GM23338 (cell line): ENCODE data around the gene ENTPD1. TPM values are rescaled to one million over a fixed set of nuclear protein-coding genes. Genes with fewer than 3 reads are reported as not detected.

Source experiments
- ATAC-seq: fragments of 200-7000 bp; cut with Tn5 transposase; 3 replicates; pipeline ENCODE4 v1.9.1; 2020
- DNase-seq: peaks from one replicate; pipeline ENCODE4 v3.0.0-alpha.2; 2015; ENCODE audit warnings: low spot score
- H2AFZ ChIP-seq: fragments of 200-600 bp; sonication (generic); 2 replicates; pipeline ENCODE4 v1.8.0; 2016; ENCODE audit warnings: antibody characterized with exemption, mild to moderate bottlenecking, moderate library complexity
- H3F3A ChIP-seq: fragments of 200-600 bp; sonication (generic); replicated peaks from 2 replicates; pipeline ENCODE4 v1.8.0; 2017; ENCODE audit warnings: antibody characterized with exemption, mixed run types, low read depth
- H3K27ac ChIP-seq: fragments of 200-600 bp; sonication (generic); 2 replicates; pipeline ENCODE4 v1.6.1; 2016; ENCODE audit warnings: low read depth
- H3K27me3 ChIP-seq: fragments of 200-600 bp; sonication (generic); 2 replicates; pipeline ENCODE4 v1.8.0; 2016; ENCODE audit warnings: mild to moderate bottlenecking, mixed run types, moderate library complexity; ENCODE audit not compliant: insufficient read depth
- H3K36me3 ChIP-seq: fragments of 200-600 bp; sonication (generic); 2 replicates; pipeline ENCODE4 v1.8.0; 2016; ENCODE audit warnings: mild to moderate bottlenecking; ENCODE audit not compliant: insufficient read depth
- H3K4me1 ChIP-seq: fragments of 200-600 bp; sonication (generic); 2 replicates; pipeline ENCODE4 v1.8.0; 2016; ENCODE audit warnings: mild to moderate bottlenecking, moderate library complexity; ENCODE audit not compliant: insufficient read depth
- H3K4me2 ChIP-seq: fragments of 200-600 bp; sonication (generic); 2 replicates; pipeline ENCODE4 v1.7.1; 2017; ENCODE audit warnings: mixed run types
- H3K4me3 ChIP-seq: fragments of 200-600 bp; sonication (generic); 2 replicates; pipeline ENCODE4 v1.6.1; 2016; ENCODE audit warnings: mixed run types
- H3K79me2 ChIP-seq: fragments of 200-600 bp; sonication (generic); replicated peaks from 2 replicates; pipeline ENCODE4 v1.8.0; 2017; ENCODE audit warnings: mild to moderate bottlenecking; ENCODE audit not compliant: insufficient read depth
- H3K9me2 ChIP-seq: fragments of 200-600 bp; sonication (generic); 2 replicates; pipeline ENCODE4 v1.8.0; 2017; ENCODE audit not compliant: insufficient read depth
- H4K20me1 ChIP-seq: fragments of 200-600 bp; sonication (generic); replicated peaks from 2 replicates; pipeline ENCODE4 v1.8.0; 2017; ENCODE audit warnings: mild to moderate bottlenecking; ENCODE audit not compliant: insufficient read depth
- H3K27ac Mint-ChIP-seq: 2 replicates; pipeline ENCODE4 v1.8.0; 2020; ENCODE audit warnings: inconsistent platforms, mild to moderate bottlenecking, moderate library complexity, mixed read lengths
- H3K27me3 Mint-ChIP-seq: 3 replicates; pipeline ENCODE4 v1.8.0; 2022; ENCODE audit warnings: low read depth, mild to moderate bottlenecking, moderate library complexity, mixed read lengths, inconsistent platforms; ENCODE audit not compliant: insufficient read depth, poor library complexity
- H3K36me3 Mint-ChIP-seq: 3 replicates; pipeline ENCODE4 v1.8.0; 2021; ENCODE audit warnings: low read depth, mild to moderate bottlenecking, inconsistent platforms, moderate library complexity, mixed read lengths
- H3K4me1 Mint-ChIP-seq: 3 replicates; pipeline ENCODE4 v1.8.0; 2020; ENCODE audit warnings: mild to moderate bottlenecking, inconsistent platforms, mixed read lengths
- H3K4me3 Mint-ChIP-seq: 3 replicates; pipeline ENCODE4 v1.8.0; 2021; ENCODE audit warnings: moderate library complexity, mild to moderate bottlenecking, inconsistent platforms, mixed read lengths
- H3K9me3 Mint-ChIP-seq: 3 replicates; pipeline ENCODE4 v1.8.0; 2020; ENCODE audit warnings: moderate library complexity, mild to moderate bottlenecking, inconsistent platforms, mixed read lengths
- CREB1 ChIP-seq: fragments of 250-450 bp; sonication (Bioruptor Pico); IDR thresholded peaks from 2 replicates; pipeline ENCODE4 v1.5.0; 2020; ENCODE audit warnings: low read depth, mild to moderate bottlenecking, moderate library complexity
- CTCF ChIP-seq, 2 experiments: fragments of 200-600 bp in 1 of 2; sonication (generic) in 1 of 2; conservative IDR thresholded peaks; 2 replicates each; pipeline versions ENCODE4 v1.5.1 to v1.6.1; 2016 to 2017; ENCODE audit warnings: antibody characterized with exemption in 2 of 2, low read depth in 2 of 2, mild to moderate bottlenecking in 2 of 2, moderate library complexity in 1 of 2
- ETS1 ChIP-seq: IDR thresholded peaks from 2 replicates; pipeline ENCODE4 v1.6.1; 2016; ENCODE audit warnings: antibody characterized with exemption
- EZH2 ChIP-seq: fragments of 200-600 bp; sonication (generic); IDR thresholded peaks from one replicate; pipeline ENCODE4 v1.8.0; 2017; ENCODE audit warnings: antibody characterized with exemption, mild to moderate bottlenecking, low read depth; ENCODE audit not compliant: unreplicated experiment
- EZH2phosphoT487 ChIP-seq: fragments of 200-600 bp; sonication (generic); IDR thresholded peaks from one replicate; pipeline ENCODE4 v1.8.1; 2018; ENCODE audit warnings: antibody characterized with exemption; ENCODE audit not compliant: unreplicated experiment
- JUNB ChIP-seq: IDR thresholded peaks from one replicate; pipeline ENCODE4 v1.6.1; 2016; ENCODE audit warnings: antibody characterized with exemption; ENCODE audit not compliant: unreplicated experiment
- NANOG ChIP-seq: IDR thresholded peaks from 2 replicates; pipeline ENCODE4 v1.6.1; 2016; ENCODE audit warnings: antibody characterized with exemption, borderline replicate concordance
- POLR2AphosphoS5 ChIP-seq: IDR thresholded peaks from 2 replicates; pipeline ENCODE4 v1.6.1; 2016; ENCODE audit warnings: antibody characterized with exemption, low read depth
- REST ChIP-seq: IDR thresholded peaks from one replicate; pipeline ENCODE4 v1.6.1; 2018; ENCODE audit warnings: antibody characterized with exemption; ENCODE audit not compliant: unreplicated experiment
- STAT1 ChIP-seq: IDR thresholded peaks from one replicate; pipeline ENCODE4 v1.6.1; 2016; ENCODE audit warnings: antibody characterized with exemption; ENCODE audit not compliant: unreplicated experiment
- ZNF114 ChIP-seq: fragments of 250-450 bp; sonication (Bioruptor Pico); IDR thresholded peaks from 2 replicates; pipeline ENCODE4 v1.5.0; 2020; ENCODE audit warnings: mild to moderate bottlenecking, moderate library complexity
- ZNF331 ChIP-seq: fragments of 250-450 bp; sonication (Bioruptor Pico); IDR thresholded peaks from 2 replicates; pipeline ENCODE4 v1.5.0; 2020; ENCODE audit warnings: low read depth, mild to moderate bottlenecking, moderate library complexity
- ZNF462 ChIP-seq: fragments of 250-450 bp; sonication (Bioruptor Pico); IDR thresholded peaks from 2 replicates; pipeline ENCODE4 v1.5.0; 2020; ENCODE audit warnings: mild to moderate bottlenecking, moderate library complexity
- polyA plus RNA-seq: library from polyadenylated mRNA; unstranded; fragments of >200 nt; fragmentation: Nextera tagmentation; extraction: Ambion mirVana; gene quantifications from 2 replicates; pipeline ENCODE4 v1.2.1, GENCODE V29; 2016
- total RNA-seq: library from RNA; depleted of rRNA; stranded (reverse); fragments of >200 nt; shearing (Covaris generic); gene quantifications from 2 replicates; pipeline ENCODE4 v1.2.3, GENCODE V29; 2014

Gene ENTPD1
- total and polyA plus RNA-seq, 2 experiments from 2014 or later: 2.3 to 3.6 TPM

GRCh38 chr10:95835149-95835860 lies 79.3 kb downstream of the ENTPD1 start:
- no peaks in the 10 kb centered on the region for H3F3A ChIP-seq
- no peak overlapping the region for H2AFZ ChIP-seq
- no peaks in the 10 kb centered on the region for H3K27me3 Mint-ChIP-seq
- no peak overlapping the region for H3K4me3 Mint-ChIP-seq
- no peaks in the 10 kb centered on the region for H3K9me3 Mint-ChIP-seq
- H3K27ac ChIP-seq: no peak overlapping the region
- no peak overlapping the region for H3K27ac Mint-ChIP-seq
- H3K27me3 ChIP-seq: no peaks in the 10 kb centered on the region
- H4K20me1 ChIP-seq: no peaks in the 10 kb centered on the region
- no peaks in the 10 kb centered on the region for H3K4me1 ChIP-seq
- H3K36me3 ChIP-seq: no peaks in the 10 kb centered on the region
- ATAC-seq (no peak), DNase-seq (no peak)
- H3K9me2 ChIP-seq: no peaks in the 10 kb centered on the region
- peaks cover 12% of the 10 kb centered on the region; the same call in 2 of the 3 replicates for H3K4me1 Mint-ChIP-seq
- no peak overlapping the region for H3K4me2 ChIP-seq
- TF ChIP-seq ZNF331 (CRISPR knock-in tag) (no peak), ZNF114 (CRISPR knock-in tag) (no peak), EZH2phosphoT487 (no peak), JUNB (no peak), NANOG (no peak), STAT1 (no peak), REST (no peak), ZNF462 (CRISPR knock-in tag) (no peak), POLR2AphosphoS5 (no peak), CTCF (conservative IDR thresholded peaks at IDR 0.05; ENCODE audit: low read depth in 2 of 2) (no peak), EZH2 (no peak), CREB1 (CRISPR knock-in tag) (no peak), ETS1 (no peak)
- H3K79me2 ChIP-seq: no peaks in the 10 kb centered on the region
- H3K36me3 Mint-ChIP-seq: no peaks in the 10 kb centered on the region
- no peak overlapping the region for H3K4me3 ChIP-seq
